NCI-H2196 treated with DMSO at 0.1 percent for 48 hours (cell line): Measurements from ENCODE around the gene CIDEC.
"Not testable (repeated sequence)": the region's sequence is repeated elsewhere in the genome, so short reads cannot be mapped to it uniquely, and the experiment has no call there.

ENCODE experiments used
- DNase-seq: peaks from one replicate; lab custom pipeline; 2025; ENCODE audit not compliant: unreplicated experiment; lab: John Stamatoyannopoulos, UW

Gene CIDEC

DNA sequence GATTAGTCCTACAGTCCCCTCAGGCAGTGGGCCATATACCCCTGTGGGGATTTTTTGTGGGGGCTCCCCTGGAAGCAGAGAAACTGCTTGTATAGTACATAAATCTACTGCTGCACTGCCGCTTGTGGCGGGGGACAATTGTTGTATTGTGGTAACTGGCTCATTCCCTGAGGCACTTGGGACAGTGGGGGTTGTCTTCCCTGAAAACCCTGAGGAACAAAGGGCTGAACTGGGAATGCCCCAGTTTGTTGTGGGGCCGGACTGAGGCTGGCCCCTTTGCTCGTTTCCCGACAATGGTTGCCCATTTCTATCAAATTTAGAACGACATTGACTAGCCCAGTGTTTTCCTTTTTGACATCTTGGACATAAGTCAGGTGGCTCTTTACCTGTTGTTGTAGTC, 28.7 kb downstream of the CIDEC start:
- DNase-seq: not testable (repeated sequence)

- DNase-seq: not testable (repeated sequence)
Measured at GRCh38 chr3:9848860-9849259, 31.2 kb downstream of the CIDEC start.

- DNase-seq: not testable (repeated sequence)
Measured at GRCh38 chr3:9847870-9848269, 32.2 kb downstream of the CIDEC start.

DNA sequence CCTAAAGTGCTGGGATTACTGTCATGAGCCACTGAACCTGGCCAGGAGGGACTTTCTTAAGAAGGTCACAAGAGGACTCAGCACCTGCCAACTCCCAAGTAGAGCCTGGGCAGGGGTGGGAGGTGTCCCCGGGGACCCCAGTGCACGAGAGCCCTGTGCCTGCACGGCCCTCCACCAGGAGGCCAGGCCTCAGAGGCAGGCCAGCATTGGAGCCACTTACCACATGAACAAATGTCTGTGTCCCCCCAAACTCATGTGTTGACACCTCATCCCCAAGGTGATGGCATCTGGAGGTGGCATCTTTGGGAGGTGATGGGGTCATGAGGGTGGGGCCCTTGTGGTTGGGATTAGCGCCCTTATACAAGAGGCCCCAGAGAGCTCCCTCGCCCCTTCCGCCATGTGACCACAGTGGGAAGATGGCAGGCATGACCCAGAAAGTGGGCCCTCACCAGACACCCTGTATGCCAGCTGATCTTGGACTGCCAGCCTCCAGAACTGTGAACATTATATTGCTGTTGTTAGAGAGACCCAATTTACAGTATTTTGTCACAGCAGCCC, 33.0 kb downstream of the CIDEC start:
- no peak for DNase-seq

DNA sequence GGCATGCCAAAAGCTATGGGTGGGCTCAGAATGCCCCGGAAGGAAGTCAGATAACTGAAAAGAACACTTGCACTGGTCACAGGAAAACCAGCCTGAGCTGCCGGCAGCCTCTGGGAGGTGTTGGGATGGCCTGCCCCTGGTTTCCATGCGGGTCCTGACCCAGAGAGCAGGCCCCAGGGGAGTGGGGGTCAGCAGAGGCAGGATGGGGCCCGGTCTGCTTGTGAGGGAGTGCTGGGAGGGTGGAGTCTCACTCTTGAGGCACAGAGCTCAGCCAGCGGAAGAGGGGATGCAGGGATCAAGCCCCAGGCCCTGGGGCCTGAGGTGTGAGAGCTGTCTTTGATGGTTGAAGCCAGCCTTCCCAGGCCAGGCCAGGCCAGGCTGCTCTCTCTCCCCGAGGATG, 33.8 kb downstream of the CIDEC start:
- no peak for DNase-seq

- peak; percentile 56 for DNase-seq
Measured at GRCh38 chr3:9843715-9844438, 36.2 kb downstream of the CIDEC start, which contains the start of gene RPUSD3. TSS of gene RPUSD3 (minus strand) at chr3:9844008. CDS start at chr3:9843990, 18 bp downstream.

DNA sequence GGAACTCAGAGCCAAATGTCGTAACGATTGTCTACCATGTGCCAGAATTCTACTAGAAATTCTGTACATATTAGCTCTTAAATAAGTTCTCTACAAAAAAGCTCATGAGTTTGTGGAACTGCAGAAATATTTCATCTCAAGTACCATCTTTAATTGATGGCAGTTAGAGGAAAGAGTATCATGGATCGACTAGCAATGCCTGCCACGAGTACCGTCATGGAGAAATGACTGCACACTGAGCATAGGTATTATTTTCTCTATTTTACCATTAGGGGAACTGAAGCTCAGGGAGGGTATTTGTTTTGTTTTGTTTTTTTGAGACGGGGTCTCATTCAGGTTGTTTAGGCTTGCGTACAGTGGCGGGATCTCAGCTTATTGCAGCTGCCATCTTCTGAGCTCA, 39.0 kb downstream of the CIDEC start:
- DNase-seq: no peak

DNA sequence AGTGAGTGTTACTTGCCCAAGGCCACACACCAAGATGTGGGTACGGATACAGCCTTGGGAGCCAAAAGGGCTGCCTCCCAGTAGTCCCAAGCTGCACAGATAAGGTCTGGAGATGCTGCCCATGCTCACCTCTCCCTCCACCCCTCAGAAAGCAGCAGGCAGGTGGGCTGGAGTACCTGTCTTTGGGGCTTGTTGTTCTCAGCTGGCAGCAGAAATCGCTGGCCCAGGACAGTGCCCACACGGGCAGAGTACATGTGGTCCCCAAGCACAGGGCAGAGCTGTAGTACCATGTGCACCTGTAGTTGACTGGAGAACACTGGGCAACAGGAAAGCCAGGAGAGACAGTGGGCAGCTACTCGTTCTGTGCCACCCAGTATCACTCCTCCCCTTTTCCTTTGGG, 41.2 kb downstream of the CIDEC start:
- DNase-seq: no peak

DNA sequence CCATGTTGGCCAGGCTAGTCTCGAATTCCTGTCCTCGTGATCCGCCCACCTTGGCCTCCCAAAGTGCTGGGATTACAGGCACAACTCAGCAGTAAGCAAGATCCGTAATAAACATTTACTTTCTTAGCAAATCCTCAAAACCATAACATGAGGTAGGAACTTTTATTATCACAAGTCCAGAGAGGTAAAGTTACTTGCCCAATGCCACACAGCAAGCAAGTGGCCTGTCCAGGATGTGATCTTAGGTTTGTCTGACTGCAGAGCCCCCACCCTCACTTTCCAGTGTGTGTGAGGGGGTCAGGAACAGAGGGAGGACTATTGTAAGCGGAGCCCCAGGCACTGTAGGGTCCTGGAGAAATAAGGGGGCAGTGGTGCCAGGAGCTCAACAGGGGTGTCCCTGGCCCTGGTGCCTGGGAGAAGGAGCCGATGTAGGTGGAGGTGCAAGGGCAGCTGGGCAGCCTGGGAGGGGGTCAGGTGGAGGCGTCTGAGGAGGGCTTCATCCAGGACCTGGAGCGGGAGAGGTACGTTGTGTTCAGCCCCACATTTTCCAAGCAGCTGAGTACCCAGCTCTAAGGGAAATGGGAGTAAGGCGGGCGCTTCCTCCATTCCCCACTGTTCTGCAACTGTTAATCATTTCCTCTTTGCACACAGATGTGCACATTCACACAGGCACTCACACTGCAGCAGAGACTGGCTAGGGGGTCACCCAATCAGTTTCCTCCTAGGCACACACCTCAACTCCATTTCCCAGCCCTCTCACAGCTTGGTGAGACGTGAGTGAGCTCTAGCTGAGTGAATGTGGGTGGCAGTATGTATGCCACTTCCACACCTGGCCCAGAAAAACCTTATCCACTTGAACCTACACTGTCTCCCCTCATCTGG, 42.1 kb downstream of the CIDEC start:
- DNase-seq: no peak

DNA sequence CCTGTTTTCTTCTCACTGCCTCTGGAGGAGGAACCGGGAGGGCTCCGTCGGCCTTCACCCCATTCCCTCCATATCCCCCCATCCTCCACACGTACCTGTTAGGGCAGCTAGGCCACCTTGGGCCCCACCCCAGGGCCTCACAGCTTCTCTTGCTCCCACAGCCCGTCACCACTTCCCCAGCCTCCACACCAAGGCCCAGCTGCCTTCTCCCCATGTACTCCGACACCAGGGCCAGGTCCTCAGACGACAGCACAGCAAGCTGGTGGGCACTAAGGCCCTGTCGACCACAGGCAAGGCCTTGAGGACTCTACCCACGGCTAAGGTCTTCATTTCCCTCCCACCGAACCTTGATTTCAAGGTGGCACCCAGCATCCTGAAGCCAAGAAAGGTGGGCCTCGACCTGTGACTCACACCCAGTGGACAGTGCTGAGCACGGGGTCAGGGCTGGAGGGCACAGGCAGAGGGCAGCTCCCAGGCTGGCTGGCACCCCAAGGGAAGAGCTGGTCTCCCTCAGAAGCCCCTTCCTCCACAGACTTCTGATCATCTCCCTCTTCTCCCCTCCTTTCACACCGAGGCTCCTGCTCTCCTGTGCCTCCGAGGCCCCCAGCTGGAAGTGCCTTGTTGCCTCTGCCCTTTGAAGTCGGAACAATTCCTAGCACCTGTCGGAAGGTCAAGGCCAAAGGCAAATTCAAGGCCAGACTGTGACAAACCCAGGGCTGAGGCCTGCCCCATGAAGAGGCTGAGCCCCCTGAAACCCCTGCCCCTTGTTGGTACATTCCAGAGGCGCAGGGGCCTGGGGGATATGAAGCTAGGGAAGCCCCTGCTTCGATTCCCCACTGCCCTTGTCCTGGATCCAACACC, 45.3 kb downstream of the CIDEC start:
- DNase-seq: no peak

DNA sequence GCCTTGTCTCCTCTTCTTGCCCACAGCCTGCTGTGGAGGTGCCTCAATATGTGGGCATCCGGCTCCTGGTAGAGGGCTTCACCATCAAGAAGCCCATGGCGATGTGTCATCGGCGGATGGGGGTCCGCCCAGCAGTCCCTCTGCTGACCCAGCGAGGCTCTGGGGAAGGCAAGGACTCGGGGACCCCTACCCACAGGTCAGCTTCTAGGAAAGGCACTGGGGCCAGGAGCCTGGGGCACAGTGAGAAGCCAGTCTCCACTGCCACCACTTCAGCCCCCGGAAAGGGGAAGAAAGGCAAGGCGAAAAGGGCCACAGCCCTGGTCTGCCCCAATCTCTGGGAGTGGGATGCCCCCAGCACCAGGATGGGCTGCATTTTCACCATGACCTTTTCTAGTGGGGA, 47.0 kb downstream of the CIDEC start:
- DNase-seq: no peak

DNA sequence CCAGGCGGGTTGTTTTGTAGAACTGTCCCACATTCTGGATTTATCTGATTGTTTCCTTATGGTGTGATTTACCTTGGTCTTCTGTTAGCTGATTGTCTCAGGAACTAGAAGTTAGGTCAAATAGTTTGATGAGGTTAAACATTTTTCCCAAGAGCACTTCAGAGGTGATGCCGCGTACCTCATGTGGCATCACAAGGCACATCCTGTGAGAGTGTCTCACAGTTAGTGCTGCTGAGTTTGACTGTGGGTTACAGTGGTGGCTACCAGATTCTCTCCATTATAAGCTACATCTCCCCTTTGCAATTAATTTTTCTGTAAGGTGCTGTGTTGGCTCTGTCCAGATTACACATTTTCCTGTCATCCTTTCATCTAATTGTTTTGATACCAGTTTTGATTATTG, 48.8 kb downstream of the CIDEC start:
- no peak for DNase-seq

GRCh38 chr3:9828801-9829755, 51.0 kb downstream of the CIDEC start:
- DNase-seq: no peak

GRCh38 chr3:9826815-9827573, 53.1 kb downstream of the CIDEC start:
- no peak for DNase-seq

DNA sequence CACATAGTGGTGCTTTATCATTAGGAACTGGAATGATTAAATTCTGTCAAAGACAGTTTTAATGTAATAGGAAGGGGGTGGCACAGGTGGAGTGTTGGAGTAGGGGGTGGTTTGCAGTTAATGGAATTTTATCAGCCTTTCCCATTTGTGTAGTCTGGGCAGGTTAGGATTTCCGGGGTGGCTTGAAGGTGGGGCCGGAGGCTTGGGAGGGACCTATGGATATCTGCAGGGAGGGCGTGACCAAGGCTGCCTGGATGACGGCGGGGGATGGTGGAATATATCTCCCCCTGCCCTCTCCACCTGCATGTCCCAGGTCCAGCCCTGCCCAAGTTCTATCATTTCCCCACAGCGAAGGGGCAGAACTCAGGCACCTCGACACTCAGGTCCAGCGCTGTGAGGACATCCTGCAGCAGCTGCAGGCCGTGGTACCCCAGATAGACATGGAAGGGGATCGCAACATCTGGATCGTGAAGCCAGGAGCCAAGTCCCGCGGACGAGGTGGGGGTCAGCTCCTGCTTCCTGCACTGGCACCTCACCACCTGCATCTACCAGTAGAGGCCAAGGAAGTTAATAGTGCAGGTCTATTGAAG, 54.5 kb downstream of the CIDEC start:
- no peak for DNase-seq

DNA sequence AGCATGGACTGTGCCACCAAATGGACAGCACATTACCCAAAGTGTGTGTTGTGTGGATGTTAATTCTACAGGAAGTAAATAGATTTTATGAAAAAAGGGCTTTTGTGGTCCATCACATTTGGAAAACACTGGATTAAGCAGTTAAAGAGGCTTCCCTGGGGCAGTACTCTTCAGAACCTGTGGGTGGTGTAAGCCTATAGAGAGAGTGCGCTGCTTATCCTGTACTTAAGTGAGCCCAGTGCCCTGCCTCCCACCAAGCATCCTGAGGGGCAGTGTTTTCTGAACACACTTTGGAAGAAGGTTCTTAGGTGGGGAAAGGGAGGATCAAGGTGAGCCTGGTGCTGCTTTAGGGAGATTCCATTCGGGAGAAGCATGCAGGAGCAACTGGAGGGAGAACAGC, 59.1 kb downstream of the CIDEC start:
- no peak for DNase-seq

DNA sequence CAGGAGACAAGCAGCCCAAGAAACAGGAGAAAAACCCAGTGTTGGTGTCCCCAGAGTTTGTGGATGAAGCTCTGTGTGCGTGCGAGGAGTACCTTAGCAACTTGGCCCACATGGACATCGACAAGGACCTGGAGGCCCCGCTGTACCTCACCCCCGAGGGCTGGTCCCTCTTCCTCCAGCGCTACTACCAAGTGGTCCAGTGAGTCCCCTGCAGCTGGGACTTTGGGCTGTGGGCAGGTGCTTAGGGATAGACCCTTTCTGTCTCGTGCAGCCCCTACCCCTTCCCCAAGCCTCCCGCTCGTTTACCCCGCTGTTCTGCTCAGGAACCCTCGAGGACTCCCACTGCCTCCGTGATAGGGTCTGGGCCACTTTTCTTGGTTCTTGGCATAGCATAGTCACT, 59.5 kb downstream of the CIDEC start:
- no peak for DNase-seq

DNA sequence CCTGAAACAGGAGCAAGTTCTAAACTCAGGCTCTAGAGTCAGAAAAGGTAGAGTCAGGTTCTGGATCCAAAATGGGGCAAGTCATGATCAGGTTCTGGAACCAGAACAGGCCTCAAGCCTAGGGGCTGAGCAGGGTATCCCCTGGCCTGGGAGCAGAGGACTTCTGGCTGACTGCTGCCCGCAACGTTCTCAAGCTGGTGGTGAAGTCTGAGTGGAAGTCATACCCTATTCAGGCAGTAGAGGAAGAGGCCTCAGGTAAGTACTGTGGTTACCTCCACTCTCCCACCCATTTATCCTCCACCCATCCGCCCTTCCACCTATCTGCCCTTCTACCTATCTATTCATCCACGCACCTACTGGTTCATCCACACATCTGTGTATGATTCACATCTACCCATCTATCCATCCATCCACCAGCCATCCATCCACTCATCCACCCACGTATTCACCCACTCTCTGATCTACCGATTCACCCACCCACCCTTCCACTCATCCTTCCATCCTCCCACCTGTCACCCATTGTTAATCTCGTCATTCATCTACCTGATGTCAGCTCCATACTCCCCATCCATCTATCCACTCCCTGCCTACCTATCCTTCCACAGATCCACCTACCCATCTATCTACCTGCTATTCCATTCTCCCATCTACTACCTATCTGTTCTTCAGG, 61.3 kb downstream of the CIDEC start:
- DNase-seq: no peak
